HG02623 (cell line): Measurements from ENCODE around the gene ELMOD3.
A peak's percentile ranks its signal among the peaks of the same experiment; 100 is the strongest.
"Not testable (repeated sequence)": the region's sequence is repeated elsewhere in the genome, so short reads cannot be mapped to it uniquely, and the experiment has no call there.

ENCODE experiments used
- ATAC-seq: cut with Tn5 transposase; IDR thresholded peaks from one replicate; pipeline ENCODE4 v1.9.1; 2021; ENCODE audit warnings: moderate library complexity; ENCODE audit not compliant: unreplicated experiment

Gene ELMOD3

GRCh38 chr2:85354286-85355072, at the start of gene ELMOD3, which contains the start of gene RETSAT:
ELMOD3 (plus strand) TSS chr2:85354769; CDS start chr2:85357199, 2,430 bp downstream.
RETSAT (minus strand) TSS chr2:85354528; CDS start chr2:85354507, 21 bp downstream.
- ATAC-seq, result peak; percentile 97

DNA sequence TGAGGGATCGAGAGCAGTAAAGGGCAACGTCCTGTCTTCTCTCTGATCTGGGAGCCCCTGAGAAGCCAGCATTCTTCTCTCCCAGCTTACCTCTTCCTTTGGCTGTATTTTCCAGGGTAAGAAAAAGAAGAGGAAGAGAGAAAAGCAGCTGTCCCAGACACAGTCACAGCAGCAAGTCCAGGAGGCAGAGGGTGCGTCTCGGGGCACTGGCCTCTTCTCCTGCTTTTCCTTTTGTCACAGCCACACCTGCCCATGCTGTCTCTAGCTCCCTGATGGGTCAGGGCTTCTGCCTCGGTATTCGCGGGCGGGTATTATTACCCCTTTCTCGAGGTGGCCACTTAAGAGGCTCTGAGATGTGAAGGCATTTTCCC, 47.1 kb upstream of the ELMOD3 start:
- no peak for ATAC-seq

DNA sequence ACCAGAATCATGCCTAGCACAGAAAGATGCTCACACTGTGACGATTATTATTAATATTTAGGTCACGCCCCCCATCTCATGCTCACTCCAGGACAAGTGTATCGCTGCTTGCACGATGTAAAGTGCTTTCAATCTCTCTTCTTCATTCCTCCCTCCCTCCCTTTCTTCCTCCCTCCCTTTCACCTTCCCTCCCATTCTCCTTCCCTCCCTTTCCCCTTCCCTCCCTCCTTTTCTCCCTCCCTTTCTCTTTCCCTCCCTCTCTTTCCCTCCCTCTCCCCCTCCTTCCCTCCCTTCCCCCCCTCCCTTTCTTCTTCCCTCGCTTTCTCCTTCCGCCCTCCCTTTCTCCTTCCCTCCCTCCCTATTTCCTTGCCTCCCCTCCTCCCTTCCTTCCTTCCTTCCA, 46.4 kb upstream of the ELMOD3 start:
- ATAC-seq, result no peak

DNA sequence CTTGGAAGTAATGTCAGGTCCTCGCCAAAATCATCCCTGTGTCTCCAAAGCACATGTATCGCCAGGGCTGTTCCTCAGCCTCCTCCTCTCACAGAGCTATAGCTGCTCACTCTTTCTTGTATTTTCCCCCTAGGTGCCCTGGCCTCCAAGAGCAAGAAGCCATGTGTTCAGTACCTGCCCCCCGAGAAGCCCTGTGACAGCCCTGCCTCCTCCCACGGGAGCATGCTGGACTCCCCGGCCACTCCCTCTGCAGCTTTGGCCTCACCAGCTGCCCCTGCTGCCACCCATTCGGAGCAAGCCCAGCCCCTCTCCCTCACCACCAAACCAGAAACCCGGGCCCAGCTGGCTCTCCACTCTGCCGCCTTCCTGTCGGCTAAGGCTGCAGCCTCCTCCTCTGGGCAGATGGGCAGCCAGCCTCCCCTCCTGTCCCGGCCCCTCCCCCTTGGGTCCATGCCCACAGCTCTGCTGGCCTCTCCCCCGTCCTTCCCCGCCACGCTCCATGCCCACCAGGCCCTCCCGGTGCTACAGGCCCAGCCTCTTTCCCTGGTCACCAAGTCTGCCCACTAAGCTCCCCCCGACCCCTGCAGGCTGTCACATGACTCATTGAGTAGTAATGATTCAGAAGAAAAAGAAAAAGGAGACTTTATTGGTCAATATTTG, 45.5 kb upstream of the ELMOD3 start:
- ATAC-seq, result no peak

- ATAC-seq, result peak; percentile 12
Measured at GRCh38 chr2:85309699-85310321, 44.8 kb upstream of the ELMOD3 start.

DNA sequence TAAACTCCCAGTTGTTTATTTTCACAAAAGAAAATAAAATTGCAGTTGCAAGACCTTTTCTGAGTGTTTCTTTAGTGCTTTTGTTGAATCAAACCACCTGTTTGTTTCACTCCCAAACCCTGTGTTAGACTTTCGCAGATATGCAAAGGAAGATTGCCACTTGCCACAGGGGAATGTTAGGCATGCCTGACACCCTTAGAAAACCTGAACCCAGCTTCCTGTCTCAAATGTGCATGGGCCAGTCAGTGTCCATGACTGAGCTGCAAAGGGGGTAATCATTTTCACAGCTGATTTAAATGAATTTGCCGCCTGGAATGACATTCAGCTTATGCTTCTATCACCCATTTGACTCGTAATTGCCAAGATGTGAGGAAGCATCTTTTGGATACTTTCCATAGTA, 44.2 kb upstream of the ELMOD3 start:
- peak; percentile 39 for ATAC-seq

DNA sequence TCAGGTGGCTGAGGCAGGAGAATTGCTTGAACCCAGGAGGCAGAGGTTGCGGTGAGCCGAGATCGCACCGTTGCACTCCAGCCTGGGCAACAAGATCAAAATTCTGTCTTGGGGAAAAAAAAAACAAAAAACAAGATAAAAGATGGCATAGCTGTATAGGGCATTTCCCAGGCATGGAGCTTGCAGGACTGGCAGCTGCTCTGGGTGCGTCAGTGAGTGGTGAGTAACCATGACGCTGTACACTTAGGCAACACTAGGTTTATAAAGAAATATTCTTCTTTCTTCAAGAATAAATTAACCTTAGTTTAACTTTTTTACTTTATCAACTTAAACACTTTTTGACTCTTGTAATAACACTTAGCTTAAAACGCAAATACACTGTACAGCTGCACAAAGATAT, 42.2 kb upstream of the ELMOD3 start:
- no peak for ATAC-seq

- ATAC-seq, result no peak
Measured at GRCh38 chr2:85314884-85315242, 39.7 kb upstream of the ELMOD3 start.

GRCh38 chr2:85315921-85316320, 38.6 kb upstream of the ELMOD3 start:
- not testable (repeated sequence) for ATAC-seq

DNA sequence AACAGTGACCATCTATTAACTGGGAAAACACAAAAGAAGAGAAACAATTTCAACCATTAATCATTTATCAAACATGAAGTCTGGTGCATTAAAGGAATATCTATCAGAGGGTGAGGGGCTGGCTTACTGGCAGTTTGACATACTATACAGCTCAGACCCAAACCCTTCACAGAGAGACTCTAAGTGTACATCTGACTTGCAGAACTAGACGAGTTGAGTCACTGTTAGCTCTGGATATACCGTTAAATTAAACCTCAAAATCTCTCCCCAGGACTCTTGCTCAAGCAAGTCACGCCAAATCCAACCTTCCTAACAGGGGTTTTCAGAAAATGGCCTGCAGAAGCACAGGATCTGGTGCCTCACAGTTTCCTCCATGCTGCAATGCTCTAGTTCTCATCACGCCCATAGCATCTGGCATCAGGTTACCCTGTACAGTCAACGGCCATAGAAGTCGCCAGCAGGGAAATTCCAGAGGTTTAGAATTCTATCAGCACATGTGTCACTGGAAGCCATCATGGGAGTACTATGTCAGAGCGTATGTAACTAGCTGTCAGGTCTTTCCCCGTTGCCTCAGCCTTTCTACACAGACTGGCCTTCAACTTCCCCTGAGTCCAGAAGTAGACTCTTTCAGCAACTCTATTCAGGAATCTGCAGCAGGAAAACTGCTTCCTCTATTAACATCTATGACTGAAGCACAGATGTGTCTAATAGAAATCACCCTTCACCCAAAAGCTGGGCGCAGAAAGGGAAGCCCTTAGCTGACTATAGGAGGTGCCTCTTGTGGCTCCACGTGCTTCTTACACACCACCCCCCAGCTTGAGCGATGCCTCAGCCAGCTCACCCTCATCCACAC, 36.1 kb upstream of the ELMOD3 start:
- ATAC-seq, result no peak

DNA sequence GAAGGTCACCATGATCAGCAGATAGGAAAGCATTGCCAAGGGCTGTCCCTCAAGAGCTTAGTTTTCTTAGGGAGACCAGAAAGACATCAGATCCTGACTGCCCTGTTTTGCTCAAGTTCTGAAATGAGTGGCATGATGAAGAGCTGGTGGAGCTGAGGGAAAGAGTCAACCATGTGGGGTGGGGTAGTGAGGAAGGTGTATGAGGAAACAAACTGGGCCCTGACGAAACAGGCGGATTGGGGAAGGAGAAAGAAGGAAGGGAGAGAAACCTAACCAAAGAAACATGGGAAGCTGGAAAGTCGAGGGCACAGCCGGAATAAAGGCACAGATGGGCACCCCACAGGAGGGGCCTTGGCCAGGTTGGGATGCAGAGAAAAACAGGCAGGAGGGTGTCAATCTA, 34.8 kb upstream of the ELMOD3 start:
- no peak for ATAC-seq

DNA sequence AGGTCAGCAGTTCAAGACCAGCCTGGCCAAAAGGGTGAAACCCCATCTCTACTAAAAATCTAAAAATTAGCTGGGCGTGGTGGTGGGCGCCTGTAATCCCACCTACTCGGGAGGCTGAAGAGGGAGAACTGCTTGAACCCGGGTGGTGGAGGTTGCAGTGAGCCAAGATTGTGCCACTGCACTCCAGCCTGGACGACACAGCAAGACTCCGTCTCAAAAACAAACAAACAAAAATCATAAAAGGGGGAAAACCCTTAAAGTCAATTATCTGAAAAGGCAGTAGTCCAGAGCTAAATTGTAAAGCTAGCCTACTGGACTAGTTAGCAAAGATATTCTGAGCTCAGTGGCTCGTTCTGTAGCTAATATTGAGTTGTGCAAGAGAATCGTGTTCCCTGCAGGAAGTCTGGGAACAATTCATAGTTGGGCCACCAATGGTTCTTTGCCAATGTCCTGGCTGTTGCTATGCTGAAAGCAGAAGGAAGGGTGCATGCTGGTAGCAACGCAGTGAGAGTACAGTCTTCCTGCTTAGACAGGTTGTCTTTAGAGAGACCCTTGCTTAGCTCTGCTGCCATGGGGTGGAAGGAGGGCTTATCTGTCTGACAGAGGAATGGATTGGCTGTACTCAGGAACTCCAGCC, 31.1 kb upstream of the ELMOD3 start:
- no peak for ATAC-seq

GRCh38 chr2:85323988-85324367, 30.6 kb upstream of the ELMOD3 start:
- not testable (repeated sequence) for ATAC-seq

DNA sequence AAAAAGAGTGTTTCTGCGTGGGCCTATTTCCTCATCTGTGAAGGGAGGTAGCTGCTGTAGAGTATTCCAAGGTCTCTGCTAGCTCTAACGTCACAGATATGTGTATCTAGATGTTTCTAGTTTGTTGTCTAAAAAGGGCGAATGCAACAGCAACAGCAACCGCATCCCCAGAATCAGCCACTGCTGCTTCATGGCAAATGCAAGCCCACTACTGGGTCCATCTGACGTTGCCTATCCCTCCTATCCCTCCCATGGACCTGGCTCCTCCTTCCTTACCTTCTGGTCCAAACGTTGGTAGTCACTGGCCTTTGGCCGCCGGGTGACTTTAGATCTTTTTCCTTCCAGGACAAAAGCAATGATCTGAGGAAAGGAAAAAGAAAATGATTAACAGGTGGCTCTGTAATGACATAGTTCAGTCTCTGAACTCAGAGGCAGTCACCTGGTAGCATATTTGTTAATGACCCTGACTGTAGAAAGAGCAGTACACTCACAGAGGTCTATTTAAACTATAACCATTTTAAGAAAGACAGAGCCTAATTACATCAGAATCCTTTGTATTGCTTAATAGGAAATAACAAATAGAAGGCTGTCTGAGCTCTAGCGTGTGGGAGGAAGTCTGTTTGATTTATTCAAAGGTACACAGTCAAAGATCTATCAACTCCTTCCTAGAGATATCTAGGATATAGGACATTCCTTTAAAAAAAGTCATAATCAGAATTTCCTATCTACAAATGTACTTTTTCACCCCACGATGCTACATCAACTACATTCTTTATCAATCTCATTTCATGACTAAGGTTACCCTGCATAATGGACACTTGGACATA, 29.7 kb upstream of the ELMOD3 start:
- ATAC-seq, result no peak

- no peak for ATAC-seq
Measured at GRCh38 chr2:85325466-85325811, 29.1 kb upstream of the ELMOD3 start.

GRCh38 chr2:85326406-85327159, 28.0 kb upstream of the ELMOD3 start:
- ATAC-seq, result peak; percentile 36

- peak; percentile 25 for ATAC-seq
Measured at GRCh38 chr2:85327160-85327821, 27.3 kb upstream of the ELMOD3 start.

GRCh38 chr2:85327822-85328617, 26.5 kb upstream of the ELMOD3 start, which contains the start of gene TGOLN2:
TGOLN2 (minus strand) TSS chr2:85327989; CDS start chr2:85327962, 27 bp downstream.
- ATAC-seq, result peak; percentile 83
